WTC11 (cell line): ENCODE measurements around the gene TTLL4. TPM values are rescaled to one million over a fixed set of nuclear protein-coding genes. Genes with fewer than 3 reads are reported as not detected.

Experiments used
- CBFB ChIP-seq: sonication (generic); formaldehyde crosslinking; IDR thresholded peaks from 2 replicates; pipeline ENCODE4 v1.8.1; 2022; ENCODE audit warnings: mild to moderate bottlenecking, low read depth, missing genetic modification reagents
- ELF4 ChIP-seq: sonication (generic); formaldehyde crosslinking; IDR thresholded peaks from 2 replicates; pipeline ENCODE4 v1.8.1; 2022; ENCODE audit warnings: low read depth, mild to moderate bottlenecking, moderate library complexity, missing genetic modification reagents
- EMX1 ChIP-seq: fragments of 250-450 bp; sonication (Bioruptor Pico); IDR thresholded peaks from 2 replicates; pipeline ENCODE4 v1.8.0; 2021; ENCODE audit warnings: mild to moderate bottlenecking
- FOXK1 ChIP-seq: sonication (generic); formaldehyde crosslinking; IDR thresholded peaks from 2 replicates; pipeline ENCODE4 v1.8.0; 2022; ENCODE audit warnings: mild to moderate bottlenecking, moderate library complexity, missing genetic modification reagents
- GTF2I ChIP-seq: fragments of 250-450 bp; sonication (Bioruptor Pico); conservative IDR thresholded peaks from 2 replicates; pipeline ENCODE4 v1.4.0; 2021; ENCODE audit warnings: mild to moderate bottlenecking
- NFE2L1 ChIP-seq: sonication (generic); formaldehyde crosslinking; IDR thresholded peaks from 2 replicates; pipeline ENCODE4 v1.8.1; 2023; ENCODE audit warnings: missing genetic modification reagents
- NR2C2 ChIP-seq: sonication (generic); formaldehyde crosslinking; IDR thresholded peaks from 2 replicates; pipeline ENCODE4 v1.8.0; 2022; ENCODE audit warnings: mild to moderate bottlenecking, missing genetic modification reagents
- NR3C1 ChIP-seq: sonication (generic); formaldehyde crosslinking; conservative IDR thresholded peaks from 2 replicates; pipeline ENCODE4 v1.8.1; 2023; ENCODE audit warnings: low read depth, mild to moderate bottlenecking, missing genetic modification reagents
- OVOL2 ChIP-seq: fragments of 250-450 bp; sonication (Bioruptor Pico); IDR thresholded peaks from 2 replicates; pipeline ENCODE4 v1.9.0; 2021; ENCODE audit warnings: mild to moderate bottlenecking, borderline replicate concordance
- RORB ChIP-seq: fragments of 250-450 bp; sonication (Bioruptor Pico); IDR thresholded peaks from 2 replicates; pipeline ENCODE4 v1.9.0; 2021; ENCODE audit warnings: mild to moderate bottlenecking
- SOX15 ChIP-seq: fragments of 250-450 bp; sonication (Bioruptor Pico); IDR thresholded peaks from 2 replicates; pipeline ENCODE4 v1.9.0; 2021; ENCODE audit warnings: mild to moderate bottlenecking
- TP53 ChIP-seq: sonication (generic); formaldehyde crosslinking; IDR thresholded peaks from 2 replicates; pipeline ENCODE4 v1.8.1; 2023; ENCODE audit warnings: mild to moderate bottlenecking, missing genetic modification reagents
- ZBTB21 ChIP-seq: sonication (generic); formaldehyde crosslinking; IDR thresholded peaks from 2 replicates; pipeline ENCODE4 v1.8.1; 2023; ENCODE audit warnings: mild to moderate bottlenecking, missing genetic modification reagents, borderline replicate concordance
- ZNF138 ChIP-seq: sonication (generic); formaldehyde crosslinking; conservative IDR thresholded peaks from 2 replicates; pipeline ENCODE4 v1.8.1; 2022; ENCODE audit warnings: mild to moderate bottlenecking, moderate library complexity, missing genetic modification reagents
- ZNF232 ChIP-seq: sonication (generic); formaldehyde crosslinking; IDR thresholded peaks from 2 replicates; pipeline ENCODE4 v1.8.0; 2022; ENCODE audit warnings: mild to moderate bottlenecking, missing genetic modification reagents
- ZNF671 ChIP-seq: fragments of 250-450 bp; sonication (Bioruptor Pico); IDR thresholded peaks from 2 replicates; pipeline ENCODE4 v1.8.0; 2021; ENCODE audit warnings: mild to moderate bottlenecking
- total RNA-seq: library from RNA; stranded (reverse); gene quantifications from 3 replicates; pipeline ENCODE4 v1.2.3, GENCODE V29; 2021
- TF ChIP-seq, protein P1 (sequence below): fragments of 250-450 bp; sonication (Bioruptor Pico); IDR thresholded peaks from 2 replicates; pipeline ENCODE4 v1.9.0; 2021; ENCODE audit warnings: moderate library complexity, mild to moderate bottlenecking, inconsistent platforms, borderline replicate concordance
- TF ChIP-seq, protein P2 (sequence below): sonication (generic); formaldehyde crosslinking; IDR thresholded peaks from 2 replicates; pipeline ENCODE4 v1.8.1; 2023; ENCODE audit warnings: mild to moderate bottlenecking, missing genetic modification reagents, borderline replicate concordance
- TF ChIP-seq, protein P3 (sequence below): fragments of 250-450 bp; sonication (Bioruptor Pico); IDR thresholded peaks from 2 replicates; pipeline ENCODE4 v1.9.0; 2021; ENCODE audit warnings: mild to moderate bottlenecking
- TF ChIP-seq, protein P4 (sequence below): sonication (generic); formaldehyde crosslinking; IDR thresholded peaks from 2 replicates; pipeline ENCODE4 v1.8.1; 2023; ENCODE audit warnings: mild to moderate bottlenecking, missing genetic modification reagents, moderate library complexity
- TF ChIP-seq, protein P5 (sequence below): sonication (generic); formaldehyde crosslinking; IDR thresholded peaks from 2 replicates; pipeline ENCODE4 v1.8.0; 2022; ENCODE audit warnings: mild to moderate bottlenecking, missing genetic modification reagents
- TF ChIP-seq, protein P6 (sequence below): sonication (generic); formaldehyde crosslinking; IDR thresholded peaks from 2 replicates; pipeline ENCODE4 v1.8.0; 2023; ENCODE audit warnings: missing genetic modification reagents
- TF ChIP-seq, protein P7 (sequence below): fragments of 250-450 bp; sonication (Bioruptor Pico); IDR thresholded peaks from 2 replicates; pipeline ENCODE4 v1.9.0; 2021; ENCODE audit warnings: mild to moderate bottlenecking
- TF ChIP-seq, protein P8 (sequence below): sonication (generic); formaldehyde crosslinking; IDR thresholded peaks from 2 replicates; pipeline ENCODE4 v1.8.0; 2022; ENCODE audit warnings: mild to moderate bottlenecking, missing genetic modification reagents
- TF ChIP-seq, protein P9 (sequence below): sonication (generic); formaldehyde crosslinking; IDR thresholded peaks from 2 replicates; pipeline ENCODE4 v1.8.0; 2022; ENCODE audit warnings: mild to moderate bottlenecking, missing genetic modification reagents

The TTLL4 gene
- total RNA-seq, 1 experiment from 2014 or later, result 87.4 TPM

DNA sequence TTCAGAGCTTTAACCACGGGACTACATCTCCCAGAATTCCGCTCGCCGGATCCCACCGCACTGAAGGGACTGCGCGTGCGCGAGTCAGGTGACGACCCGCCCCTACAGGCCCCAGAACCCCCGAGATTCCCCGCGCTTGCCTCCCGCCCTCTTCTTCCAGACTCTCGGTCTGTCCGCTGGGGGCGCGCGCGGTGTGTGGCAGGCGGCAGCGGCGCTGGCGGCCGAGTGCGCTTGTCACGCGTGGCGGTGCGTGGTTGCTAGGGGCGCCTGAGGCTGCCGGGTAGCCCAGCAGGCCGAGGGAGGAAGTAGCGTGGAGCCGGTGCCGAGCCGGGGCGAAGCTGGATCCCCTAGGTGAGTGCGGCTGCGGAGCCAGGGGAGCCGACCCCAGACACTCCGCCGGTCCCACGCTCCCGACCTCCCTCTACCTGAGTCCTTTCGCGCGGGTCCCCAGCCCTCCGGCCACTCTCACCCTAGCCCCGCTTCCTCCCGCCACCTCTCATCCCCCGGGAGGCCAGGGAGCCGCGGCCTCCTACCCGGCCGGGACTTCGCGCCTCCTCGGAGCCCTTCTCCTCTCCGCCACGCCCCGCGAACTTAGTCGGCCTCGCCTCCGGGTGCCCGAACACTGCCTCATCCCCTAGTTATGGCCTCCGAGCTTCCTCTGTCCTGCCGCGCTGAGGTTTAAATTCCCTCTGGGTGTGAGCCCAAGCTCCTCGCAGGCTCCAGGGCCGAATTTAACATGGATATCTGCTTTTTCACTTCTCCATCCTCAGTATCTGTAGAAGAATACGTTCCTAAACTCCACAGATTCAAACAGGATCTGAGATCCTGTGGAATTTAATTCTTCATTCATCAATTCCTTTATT, at the start of gene TTLL4 (continued):
- TF ChIP-seq, protein P1, sequence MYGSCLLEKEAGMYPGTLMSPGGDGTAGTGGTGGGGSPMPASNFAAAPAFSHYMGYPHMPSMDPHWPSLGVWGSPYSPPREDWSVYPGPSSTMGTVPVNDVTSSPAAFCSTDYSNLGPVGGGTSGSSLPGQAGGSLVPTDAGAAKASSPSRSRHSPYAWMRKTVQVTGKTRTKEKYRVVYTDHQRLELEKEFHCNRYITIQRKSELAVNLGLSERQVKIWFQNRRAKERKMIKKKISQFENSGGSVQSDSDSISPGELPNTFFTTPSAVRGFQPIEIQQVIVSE (CRISPR knock-in tag), result no peak
- TF ChIP-seq ELF4 (CRISPR knock-in tag), result no peak
- no peak for TF ChIP-seq SOX15 (CRISPR knock-in tag)
- TF ChIP-seq, protein P2, sequence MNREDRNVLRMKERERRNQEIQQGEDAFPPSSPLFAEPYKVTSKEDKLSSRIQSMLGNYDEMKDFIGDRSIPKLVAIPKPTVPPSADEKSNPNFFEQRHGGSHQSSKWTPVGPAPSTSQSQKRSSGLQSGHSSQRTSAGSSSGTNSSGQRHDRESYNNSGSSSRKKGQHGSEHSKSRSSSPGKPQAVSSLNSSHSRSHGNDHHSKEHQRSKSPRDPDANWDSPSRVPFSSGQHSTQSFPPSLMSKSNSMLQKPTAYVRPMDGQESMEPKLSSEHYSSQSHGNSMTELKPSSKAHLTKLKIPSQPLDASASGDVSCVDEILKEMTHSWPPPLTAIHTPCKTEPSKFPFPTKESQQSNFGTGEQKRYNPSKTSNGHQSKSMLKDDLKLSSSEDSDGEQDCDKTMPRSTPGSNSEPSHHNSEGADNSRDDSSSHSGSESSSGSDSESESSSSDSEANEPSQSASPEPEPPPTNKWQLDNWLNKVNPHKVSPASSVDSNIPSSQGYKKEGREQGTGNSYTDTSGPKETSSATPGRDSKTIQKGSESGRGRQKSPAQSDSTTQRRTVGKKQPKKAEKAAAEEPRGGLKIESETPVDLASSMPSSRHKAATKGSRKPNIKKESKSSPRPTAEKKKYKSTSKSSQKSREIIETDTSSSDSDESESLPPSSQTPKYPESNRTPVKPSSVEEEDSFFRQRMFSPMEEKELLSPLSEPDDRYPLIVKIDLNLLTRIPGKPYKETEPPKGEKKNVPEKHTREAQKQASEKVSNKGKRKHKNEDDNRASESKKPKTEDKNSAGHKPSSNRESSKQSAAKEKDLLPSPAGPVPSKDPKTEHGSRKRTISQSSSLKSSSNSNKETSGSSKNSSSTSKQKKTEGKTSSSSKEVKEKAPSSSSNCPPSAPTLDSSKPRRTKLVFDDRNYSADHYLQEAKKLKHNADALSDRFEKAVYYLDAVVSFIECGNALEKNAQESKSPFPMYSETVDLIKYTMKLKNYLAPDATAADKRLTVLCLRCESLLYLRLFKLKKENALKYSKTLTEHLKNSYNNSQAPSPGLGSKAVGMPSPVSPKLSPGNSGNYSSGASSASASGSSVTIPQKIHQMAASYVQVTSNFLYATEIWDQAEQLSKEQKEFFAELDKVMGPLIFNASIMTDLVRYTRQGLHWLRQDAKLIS (CRISPR knock-in tag), result no peak
- TF ChIP-seq, protein P3, sequence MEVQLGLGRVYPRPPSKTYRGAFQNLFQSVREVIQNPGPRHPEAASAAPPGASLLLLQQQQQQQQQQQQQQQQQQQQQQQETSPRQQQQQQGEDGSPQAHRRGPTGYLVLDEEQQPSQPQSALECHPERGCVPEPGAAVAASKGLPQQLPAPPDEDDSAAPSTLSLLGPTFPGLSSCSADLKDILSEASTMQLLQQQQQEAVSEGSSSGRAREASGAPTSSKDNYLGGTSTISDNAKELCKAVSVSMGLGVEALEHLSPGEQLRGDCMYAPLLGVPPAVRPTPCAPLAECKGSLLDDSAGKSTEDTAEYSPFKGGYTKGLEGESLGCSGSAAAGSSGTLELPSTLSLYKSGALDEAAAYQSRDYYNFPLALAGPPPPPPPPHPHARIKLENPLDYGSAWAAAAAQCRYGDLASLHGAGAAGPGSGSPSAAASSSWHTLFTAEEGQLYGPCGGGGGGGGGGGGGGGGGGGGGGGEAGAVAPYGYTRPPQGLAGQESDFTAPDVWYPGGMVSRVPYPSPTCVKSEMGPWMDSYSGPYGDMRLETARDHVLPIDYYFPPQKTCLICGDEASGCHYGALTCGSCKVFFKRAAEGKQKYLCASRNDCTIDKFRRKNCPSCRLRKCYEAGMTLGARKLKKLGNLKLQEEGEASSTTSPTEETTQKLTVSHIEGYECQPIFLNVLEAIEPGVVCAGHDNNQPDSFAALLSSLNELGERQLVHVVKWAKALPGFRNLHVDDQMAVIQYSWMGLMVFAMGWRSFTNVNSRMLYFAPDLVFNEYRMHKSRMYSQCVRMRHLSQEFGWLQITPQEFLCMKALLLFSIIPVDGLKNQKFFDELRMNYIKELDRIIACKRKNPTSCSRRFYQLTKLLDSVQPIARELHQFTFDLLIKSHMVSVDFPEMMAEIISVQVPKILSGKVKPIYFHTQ (CRISPR knock-in tag), result no peak
- TF ChIP-seq, protein P4, sequence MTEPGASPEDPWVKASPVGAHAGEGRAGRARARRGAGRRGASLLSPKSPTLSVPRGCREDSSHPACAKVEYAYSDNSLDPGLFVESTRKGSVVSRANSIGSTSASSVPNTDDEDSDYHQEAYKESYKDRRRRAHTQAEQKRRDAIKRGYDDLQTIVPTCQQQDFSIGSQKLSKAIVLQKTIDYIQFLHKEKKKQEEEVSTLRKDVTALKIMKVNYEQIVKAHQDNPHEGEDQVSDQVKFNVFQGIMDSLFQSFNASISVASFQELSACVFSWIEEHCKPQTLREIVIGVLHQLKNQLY (CRISPR knock-in tag), result no peak
- TF ChIP-seq OVOL2 (CRISPR knock-in tag), result no peak
- no peak for TF ChIP-seq CBFB (CRISPR knock-in tag)
- TF ChIP-seq, protein P5, sequence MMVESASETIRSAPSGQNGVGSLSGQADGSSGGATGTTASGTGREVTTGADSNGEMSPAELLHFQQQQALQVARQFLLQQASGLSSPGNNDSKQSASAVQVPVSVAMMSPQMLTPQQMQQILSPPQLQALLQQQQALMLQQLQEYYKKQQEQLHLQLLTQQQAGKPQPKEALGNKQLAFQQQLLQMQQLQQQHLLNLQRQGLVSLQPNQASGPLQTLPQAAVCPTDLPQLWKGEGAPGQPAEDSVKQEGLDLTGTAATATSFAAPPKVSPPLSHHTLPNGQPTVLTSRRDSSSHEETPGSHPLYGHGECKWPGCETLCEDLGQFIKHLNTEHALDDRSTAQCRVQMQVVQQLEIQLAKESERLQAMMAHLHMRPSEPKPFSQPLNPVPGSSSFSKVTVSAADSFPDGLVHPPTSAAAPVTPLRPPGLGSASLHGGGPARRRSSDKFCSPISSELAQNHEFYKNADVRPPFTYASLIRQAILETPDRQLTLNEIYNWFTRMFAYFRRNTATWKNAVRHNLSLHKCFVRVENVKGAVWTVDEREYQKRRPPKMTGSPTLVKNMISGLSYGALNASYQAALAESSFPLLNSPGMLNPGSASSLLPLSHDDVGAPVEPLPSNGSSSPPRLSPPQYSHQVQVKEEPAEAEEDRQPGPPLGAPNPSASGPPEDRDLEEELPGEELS, result no peak
- no peak for TF ChIP-seq RORB (CRISPR knock-in tag)
- no peak for TF ChIP-seq NR3C1
- no peak for TF ChIP-seq NR2C2 (CRISPR knock-in tag)
- no peak for TF ChIP-seq GTF2I (CRISPR knock-in tag)
- TF ChIP-seq ZBTB21, result no peak; the same call in 1 of the 2 replicates
- TF ChIP-seq ZNF232 (CRISPR knock-in tag), result no peak
- TF ChIP-seq ZNF138, result no peak
- TF ChIP-seq, protein P6, sequence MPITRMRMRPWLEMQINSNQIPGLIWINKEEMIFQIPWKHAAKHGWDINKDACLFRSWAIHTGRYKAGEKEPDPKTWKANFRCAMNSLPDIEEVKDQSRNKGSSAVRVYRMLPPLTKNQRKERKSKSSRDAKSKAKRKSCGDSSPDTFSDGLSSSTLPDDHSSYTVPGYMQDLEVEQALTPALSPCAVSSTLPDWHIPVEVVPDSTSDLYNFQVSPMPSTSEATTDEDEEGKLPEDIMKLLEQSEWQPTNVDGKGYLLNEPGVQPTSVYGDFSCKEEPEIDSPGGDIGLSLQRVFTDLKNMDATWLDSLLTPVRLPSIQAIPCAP, result no peak; the same call in 1 of the 2 replicates
- TF ChIP-seq, protein P7, sequence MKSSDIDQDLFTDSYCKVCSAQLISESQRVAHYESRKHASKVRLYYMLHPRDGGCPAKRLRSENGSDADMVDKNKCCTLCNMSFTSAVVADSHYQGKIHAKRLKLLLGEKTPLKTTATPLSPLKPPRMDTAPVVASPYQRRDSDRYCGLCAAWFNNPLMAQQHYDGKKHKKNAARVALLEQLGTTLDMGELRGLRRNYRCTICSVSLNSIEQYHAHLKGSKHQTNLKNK (CRISPR knock-in tag), result no peak
- TF ChIP-seq, protein P8, sequence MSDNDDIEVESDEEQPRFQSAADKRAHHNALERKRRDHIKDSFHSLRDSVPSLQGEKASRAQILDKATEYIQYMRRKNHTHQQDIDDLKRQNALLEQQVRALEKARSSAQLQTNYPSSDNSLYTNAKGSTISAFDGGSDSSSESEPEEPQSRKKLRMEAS (CRISPR knock-in tag), result peak; percentile 72; the same call in 1 of the 2 replicates
- no peak for TF ChIP-seq ZNF671 (CRISPR knock-in tag)
- peak; percentile 55; the same call in 1 of the 2 replicates for TF ChIP-seq FOXK1
- no peak for TF ChIP-seq NFE2L1 (CRISPR knock-in tag)
- TF ChIP-seq, protein P9, sequence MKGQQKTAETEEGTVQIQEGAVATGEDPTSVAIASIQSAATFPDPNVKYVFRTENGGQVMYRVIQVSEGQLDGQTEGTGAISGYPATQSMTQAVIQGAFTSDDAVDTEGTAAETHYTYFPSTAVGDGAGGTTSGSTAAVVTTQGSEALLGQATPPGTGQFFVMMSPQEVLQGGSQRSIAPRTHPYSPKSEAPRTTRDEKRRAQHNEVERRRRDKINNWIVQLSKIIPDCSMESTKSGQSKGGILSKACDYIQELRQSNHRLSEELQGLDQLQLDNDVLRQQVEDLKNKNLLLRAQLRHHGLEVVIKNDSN (CRISPR knock-in tag), result peak; percentile 91
- TF ChIP-seq TP53 (CRISPR knock-in tag), result no peak
- TF ChIP-seq EMX1 (CRISPR knock-in tag), result no peak
